ENCODE data around the gene ITGB4. TPM values are rescaled to one million over a fixed set of nuclear protein-coding genes. Genes with fewer than 3 reads are reported as not detected.
"Not testable (repeated sequence)": the region's sequence is repeated elsewhere in the genome, so short reads cannot be mapped to it uniquely, and the experiment has no call there.

The ITGB4 gene
- total RNA-seq, 1 donor from 2014 or later: 134 TPM

DNA sequence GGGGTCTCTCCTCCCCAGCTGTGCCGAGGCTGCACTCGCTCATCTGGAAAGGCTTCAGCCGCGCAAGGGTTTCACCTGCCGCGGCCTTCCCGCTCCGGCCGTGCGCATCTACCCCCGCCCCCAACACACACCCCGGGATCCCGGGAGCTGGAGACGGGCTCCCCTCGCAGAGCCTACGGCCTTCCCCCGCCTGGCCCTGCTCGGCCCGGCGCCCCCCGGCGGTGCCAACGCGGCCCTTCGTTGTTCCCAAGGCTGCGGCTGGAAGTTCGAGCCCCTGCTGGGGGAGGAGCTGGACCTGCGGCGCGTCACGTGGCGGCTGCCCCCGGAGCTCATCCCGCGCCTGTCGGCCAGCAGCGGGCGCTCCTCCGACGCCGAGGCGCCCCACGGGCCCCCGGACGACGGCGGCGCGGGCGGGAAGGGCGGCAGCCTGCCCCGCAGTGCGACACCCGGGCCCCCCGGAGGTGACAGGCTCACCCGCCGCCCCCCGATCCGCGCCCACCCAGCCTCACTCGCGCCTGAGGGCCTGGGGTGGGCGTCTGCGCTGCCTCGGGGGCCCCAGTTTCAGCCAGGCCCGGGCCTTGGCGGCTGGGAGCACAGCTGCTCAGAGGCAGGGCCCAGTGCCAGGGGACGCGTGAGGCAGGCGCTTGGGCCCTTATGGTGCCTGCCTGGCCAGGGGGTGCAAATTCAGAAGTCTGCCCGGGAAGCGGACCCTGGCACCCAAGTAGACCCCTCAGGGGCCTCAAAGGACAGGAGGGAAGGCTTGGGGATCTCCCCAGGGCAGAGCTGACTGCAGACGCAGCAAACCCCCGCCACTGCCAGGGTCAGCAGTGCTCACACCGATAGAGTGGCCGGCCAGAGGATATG is 32.5 kb downstream of the ITGB4 start:
- ATAC-seq: no peak

DNA sequence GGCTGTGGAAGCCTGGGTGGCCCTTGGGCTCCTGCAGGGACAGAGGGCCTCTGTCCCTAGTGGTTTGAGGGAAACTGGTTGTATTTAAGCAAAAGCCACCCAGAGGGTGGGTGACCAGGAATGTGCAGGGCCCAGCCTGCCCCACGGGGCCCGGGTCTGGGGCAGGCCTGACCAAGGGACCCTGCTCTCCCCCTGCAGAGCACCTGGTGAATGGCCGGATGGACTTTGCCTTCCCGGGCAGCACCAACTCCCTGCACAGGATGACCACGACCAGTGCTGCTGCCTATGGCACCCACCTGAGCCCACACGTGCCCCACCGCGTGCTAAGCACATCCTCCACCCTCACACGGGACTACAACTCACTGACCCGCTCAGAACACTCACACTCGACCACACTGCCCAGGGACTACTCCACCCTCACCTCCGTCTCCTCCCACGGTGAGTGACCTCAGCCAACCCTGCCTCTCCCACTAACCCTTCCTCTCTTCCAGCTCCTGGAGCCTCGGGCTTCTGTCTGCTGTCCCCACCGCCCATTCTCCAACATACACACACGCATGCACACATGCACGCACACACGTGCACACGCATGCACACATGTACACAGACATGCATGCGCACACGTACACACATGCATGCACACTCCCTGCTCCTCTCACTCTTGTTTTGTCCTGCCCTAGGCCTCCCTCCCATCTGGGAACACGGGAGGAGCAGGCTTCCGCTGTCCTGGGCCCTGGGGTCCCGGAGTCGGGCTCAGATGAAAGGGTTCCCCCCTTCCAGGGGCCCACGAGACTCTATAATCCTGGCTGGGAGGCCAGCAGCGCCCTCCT is 33.3 kb downstream of the ITGB4 start:
- no peak for ATAC-seq

DNA sequence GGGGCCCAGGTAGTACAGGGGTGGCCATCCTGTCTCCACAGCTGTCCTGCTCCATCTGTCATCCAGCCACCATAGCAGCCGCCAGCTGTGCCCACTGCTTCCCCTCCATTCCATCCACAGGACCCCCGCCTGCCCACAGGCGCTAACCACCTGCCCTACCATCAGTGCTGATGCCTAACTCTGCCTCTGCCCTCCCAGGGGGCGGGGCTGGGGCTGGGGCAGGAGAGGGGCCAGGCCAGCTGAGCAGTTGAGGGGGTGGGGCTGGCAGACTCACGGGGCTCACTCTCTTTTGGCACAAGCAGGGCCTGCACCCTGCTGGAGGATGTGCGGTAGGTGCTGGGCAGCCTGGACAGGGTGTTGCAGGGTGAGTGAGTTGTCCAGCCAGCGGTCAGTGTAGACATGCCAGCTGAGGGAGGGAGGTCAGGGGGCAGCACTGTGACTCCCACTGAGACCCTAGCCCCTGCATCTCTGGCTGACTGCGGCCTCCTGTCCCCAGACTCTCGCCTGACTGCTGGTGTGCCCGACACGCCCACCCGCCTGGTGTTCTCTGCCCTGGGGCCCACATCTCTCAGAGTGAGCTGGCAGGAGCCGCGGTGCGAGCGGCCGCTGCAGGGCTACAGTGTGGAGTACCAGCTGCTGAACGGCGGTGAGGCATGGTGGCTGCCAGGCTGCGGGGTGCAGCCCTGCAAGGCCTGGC is 34.1 kb downstream of the ITGB4 start:
- ATAC-seq: peak; percentile 22

DNA sequence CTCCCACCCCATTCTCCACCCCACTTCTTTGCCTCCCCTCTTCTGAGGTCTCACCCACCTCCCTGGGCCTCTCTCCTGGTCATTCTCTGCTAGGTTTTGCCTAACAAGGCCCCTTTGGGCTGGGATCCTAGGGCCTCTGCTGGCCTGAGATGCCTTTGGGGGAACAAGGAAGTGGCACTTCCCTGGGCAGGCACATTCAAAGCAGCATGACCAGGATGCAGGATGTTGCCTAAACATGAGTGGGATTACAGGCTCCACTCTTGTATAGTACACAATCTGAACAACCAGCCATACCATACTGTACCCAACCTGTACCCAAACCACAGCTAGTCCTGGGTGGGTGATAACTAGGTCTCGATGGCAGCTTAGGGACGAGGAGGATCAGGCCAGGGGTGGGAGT is 34.7 kb downstream of the ITGB4 start:
- ATAC-seq: no peak

DNA sequence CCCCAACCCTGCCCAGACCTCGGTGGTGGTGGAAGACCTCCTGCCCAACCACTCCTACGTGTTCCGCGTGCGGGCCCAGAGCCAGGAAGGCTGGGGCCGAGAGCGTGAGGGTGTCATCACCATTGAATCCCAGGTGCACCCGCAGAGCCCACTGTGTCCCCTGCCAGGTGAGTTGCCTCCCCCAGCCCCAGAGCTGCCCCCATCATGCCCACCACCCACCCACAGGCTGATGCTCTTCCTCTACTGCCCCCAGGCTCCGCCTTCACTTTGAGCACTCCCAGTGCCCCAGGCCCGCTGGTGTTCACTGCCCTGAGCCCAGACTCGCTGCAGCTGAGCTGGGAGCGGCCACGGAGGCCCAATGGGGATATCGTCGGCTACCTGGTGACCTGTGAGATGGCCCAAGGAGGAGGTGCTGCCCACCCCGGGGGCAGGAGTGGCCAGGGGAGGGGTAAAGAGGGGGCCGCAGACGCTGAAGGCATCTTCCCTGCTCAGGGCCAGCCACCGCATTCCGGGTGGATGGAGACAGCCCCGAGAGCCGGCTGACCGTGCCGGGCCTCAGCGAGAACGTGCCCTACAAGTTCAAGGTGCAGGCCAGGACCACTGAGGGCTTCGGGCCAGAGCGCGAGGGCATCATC is 35.3 kb downstream of the ITGB4 start:
- ATAC-seq: no peak

DNA sequence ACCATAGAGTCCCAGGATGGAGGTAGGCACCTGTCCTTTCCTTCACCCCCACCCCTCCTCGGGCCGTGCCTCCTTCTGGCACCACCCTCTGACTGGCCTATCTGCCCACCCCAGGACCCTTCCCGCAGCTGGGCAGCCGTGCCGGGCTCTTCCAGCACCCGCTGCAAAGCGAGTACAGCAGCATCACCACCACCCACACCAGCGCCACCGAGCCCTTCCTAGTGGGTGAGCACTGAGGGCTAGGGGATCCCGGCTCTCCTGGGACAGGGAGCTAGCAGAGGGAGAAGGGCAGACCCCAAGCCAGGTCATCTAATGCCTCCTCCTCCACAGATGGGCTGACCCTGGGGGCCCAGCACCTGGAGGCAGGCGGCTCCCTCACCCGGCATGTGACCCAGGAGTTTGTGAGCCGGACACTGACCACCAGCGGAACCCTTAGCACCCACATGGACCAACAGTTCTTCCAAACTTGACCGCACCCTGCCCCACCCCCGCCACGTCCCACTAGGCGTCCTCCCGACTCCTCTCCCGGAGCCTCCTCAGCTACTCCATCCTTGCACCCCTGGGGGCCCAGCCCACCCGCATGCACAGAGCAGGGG is 35.9 kb downstream of the ITGB4 start:
- no peak for ATAC-seq

DNA sequence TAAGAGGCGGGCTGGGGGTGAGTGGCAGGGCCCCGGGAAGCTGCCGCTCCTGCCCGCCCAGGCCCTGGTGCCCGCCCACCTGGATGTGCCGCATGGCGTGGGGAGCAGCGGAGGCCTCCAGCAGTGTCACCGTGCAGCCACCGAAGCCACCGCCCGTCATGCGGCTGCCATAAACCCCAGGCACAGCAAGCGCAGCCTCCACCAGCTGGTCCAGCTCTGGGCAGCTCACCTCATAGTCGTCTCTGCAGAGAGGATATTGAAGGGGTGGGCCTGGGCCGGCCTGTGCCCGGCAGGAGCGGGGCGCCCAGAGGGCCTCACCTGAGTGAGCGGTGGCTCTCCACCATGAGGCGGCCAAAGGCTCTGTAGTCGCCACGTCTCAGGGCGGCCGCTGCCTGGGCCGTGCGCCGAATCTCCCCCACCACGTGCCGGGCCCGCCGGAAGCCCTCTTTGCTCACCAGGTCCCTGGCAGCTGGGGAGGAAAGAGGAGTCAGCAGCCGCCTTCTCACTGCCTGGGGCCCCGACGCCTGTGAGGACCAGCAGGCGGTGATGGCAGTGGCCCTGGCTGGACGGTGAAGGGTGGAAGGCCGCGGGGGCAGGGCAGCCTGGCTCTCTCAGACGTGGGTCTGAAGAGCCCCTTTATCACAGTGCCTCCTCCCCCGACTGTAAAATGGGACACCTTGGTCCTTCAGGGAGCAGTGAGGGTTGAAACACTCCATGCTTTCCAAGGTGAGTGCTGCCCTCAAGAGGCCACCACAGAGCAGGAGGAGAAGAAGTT is 37.1 kb downstream of the ITGB4 start:
- peak; percentile 9 for ATAC-seq

DNA sequence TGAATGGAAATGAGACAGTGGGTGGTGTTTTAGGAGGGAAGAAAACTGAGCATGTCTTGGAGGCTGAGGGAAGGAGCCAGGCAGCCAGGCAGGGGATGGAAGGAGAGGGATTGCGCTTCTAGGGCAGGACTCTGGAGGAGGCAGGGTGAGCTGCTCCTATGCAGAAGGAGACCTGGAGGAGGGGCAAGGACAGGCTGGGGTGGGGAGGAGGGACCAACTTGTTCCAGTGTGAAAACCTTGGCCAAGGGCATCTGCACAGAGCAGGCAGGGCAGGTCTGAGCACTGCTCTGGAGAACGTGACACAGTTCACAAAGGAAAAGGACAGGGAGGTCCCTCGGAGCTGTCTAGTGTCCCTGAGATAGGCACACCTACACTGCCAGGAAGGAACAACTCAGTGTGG is 38.2 kb downstream of the ITGB4 start:
- ATAC-seq: peak; percentile 34

DNA sequence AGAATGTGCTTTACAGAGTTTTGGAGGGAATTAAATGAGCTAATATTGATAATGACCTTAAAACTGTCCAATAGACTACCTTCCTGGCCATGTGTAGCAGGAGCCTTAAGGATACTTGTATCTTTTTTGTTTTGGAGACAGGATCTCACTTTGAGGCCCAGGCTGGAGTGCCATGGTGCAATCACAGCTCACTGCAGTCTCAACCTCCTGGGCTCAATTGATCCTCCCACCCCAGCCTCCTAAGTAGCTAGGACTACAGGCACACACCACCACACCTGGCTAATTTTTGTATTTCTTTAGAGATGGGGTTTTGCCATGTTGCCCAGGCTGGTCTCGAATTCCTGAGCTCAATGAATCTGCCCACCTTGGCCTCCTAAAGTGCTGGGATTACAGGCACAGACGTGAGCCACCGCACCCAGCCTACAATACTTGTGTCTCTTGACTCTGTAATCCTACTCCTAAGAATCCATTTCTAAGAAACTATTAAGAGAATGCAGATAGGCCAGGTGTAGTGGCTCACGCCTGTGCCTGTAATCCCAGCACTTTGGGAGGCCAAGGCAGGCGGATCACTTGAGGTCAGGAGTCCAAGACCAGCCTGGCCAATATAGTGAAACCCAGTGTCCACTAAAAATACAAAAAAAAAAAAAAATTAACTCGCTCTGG is 38.9 kb downstream of the ITGB4 start:
- ATAC-seq: not testable (repeated sequence)

DNA sequence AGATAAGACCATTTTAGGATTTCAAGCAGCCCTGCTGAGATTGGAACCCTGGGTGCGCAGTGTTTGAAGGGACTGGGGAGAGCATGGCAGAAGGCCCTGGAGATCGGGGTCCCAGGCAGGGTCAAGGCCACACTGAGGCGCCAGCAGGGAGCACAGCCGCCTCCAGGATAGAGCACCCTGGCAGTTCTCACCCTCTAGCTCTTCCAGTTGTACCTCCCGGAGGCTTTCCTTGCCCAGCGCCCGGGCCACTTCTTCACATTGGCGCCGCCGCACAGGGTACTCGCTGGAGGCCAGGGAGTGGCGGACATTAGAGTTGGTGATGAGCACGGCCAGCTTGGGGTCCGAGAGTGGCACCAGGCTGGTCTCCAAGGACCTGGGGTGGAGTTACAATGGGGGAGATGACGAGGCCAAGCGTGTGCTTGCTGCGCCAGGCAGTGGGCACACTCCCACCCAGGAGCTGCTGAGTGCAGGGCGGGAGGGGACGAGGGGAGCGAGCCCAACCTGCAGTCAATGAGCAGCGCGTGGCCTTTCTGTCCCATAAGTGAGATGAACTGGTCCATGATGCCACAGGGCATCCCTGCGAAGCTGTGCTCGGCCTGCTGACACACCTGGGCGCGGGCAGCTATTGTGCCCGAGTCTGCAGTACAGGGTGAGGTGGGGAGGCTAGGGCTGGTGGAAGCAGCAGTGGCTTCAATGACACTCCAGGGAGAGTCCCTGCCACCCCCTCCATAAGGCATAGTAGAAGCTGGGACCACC is 41.4 kb downstream of the ITGB4 start:
- peak; percentile 3 for ATAC-seq

DNA sequence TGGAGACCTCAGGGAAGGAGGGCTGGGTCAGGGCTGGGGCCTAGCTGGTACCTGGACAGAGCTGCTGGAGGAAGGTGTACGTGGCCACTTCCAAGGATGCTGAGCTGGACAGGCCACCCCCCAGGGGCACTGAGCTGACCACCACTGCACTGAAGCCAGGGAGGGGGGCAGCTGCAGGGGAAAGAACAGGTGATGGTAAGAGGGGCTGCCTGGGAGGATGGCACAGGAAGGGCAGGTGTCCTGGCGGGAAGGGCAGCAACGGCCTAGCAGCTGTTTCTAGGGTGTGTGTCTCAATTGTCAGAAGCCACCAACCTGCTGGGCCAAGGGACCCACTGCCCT is 42.0 kb downstream of the ITGB4 start:
- no peak for ATAC-seq

DNA sequence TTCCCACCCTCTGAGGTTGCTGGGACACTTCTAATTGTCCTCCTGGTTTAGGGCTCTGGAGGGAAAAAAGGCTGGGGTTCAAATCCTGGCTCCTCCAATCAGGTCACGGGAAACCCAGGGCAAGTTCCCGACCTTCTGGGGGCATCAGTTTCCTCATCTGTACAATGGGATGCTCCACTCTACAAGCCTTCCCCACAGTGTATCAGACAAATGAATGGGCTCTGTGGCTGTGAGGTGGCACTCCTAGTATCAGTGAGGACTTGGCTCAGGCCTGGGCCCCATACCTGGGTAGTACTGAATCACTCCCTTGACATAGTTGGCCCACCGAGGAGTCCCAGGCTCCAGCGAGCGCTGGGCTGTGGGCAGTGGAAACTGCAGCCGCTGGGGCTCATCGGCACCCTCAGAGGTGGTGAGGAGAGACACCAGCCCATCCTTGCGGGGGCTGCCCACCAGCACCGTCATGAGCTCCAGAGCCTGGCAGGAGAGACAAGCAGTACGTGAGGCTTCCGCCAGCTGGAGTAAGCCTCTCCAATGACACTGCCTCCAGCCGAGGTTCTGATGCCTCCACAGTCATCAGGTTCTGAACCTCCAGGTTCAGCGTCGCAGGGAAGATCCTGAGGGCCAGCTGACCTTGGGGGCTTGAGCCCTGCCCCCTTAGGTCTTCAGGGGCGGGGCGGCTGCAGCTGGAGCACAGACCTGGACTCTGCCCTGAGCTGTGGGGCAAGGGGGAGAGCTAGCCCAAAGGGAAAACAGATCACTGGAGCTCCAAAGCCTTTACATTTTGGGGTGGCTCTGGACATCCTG is 42.6 kb downstream of the ITGB4 start:
- ATAC-seq: peak; percentile 1

DNA sequence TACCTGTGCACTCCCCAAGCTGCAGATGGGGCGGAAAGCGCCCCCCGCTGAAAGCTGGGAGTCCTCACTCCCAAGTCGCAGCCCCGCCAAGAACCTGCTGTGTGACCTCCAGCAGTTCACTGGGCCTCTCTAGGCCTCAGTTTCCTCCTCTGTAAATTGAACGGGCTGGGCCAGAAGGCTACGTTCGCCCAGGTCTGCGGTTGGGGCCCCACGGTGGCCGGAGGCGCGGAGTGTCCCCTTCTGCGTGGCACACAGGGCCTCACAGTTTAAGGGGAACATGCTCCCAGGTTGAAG is 43.1 kb downstream of the ITGB4 start:
- ATAC-seq: no peak

DNA sequence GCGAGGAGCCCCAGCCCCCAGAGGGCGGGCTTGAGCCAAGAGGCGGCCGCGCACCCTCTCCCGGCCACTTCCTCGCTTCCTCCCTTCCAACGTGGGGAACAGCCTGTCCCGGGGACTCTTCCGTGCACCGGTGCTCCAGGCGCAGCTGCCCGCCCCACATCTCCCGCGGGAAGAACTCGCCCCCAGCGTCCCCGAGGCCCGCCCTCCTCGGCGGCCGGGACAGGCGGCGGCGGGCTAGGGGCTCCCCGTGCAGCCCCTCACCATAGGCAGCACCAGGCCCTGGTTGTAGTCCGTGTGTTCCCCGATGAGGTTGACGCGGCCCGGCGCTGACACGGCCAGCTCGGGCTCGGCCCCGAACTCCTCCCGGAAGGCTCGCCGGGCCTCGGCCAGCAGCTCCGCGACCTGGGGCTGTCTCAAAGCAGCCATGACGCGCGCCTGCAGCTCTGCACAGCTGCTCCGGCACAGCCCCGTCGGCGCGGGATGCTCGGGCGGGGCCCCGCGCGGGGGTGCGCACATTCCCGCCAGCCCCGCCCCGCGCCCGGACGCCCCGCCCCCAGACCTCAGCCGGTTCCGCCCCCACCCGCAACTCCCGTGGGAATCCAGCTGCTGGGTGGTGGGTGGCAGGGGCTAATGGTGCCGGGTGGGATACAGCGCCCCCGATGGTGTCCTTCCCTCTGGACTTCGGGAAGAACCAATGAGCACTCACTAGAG is 43.6 kb downstream of the ITGB4 start, which contains the start of gene GALK1:
GALK1 (minus strand) TSS at position 482 of the 711 bp plus-strand sequence; CDS start at position 426, 56 bp downstream.
- ATAC-seq: peak; percentile 83

DNA sequence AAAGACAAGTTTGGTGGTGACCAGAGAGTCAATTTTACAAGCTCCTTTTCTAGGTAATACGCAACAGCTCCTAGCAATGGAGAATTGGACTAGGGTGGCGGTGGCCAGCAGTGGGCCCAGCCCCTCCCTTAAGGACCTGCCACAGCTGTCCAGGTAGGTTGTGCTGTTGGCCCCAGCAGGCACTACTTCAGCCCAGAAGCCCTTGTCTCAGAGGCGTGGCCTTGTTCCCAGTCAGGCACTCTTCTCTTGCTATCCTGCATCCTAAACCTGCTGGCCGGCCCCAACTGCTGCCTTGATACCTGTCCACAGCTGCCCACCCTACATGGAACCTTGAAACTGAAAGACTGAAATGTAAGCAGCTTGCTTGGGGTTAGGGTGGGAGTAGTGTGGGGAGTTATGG is 44.7 kb downstream of the ITGB4 start:
- no peak for ATAC-seq

DNA sequence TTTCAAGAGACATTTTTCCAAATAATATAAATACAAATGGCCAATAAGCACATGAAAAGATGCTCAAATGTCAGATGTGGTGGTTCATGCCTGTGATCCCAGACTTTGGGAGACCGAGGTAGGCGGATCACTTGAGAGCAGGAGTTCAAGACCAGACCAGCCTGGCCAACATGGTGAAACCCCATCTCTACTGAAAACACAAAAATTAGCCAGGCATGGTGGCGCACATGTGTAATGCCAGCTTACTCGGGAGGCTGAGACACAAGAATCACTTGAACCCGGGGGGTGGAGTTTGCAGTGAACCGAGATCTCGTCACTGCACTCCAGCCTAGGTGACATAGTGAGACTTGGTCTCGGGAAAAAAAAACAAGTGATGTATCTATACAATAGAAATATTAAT is 46.6 kb downstream of the ITGB4 start:
- ATAC-seq: no peak

DNA sequence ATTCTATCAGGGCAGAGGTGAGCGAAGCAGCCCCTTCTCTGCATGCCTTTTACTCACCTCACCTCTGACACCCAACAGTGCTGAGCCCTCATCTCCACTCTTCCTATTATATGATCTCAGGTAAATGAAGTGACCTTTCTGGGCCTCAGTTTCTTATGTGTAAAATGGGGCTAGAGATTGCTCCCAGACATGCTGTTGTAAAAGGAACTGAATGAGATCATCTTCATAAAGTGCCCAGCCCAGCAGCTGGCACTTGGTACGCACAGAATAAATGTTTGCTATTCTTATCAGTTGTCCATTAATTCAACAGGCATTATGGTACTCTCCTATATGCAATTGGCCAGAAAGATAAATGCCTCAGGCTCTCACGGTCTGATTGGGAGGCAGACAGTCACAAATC is 48.3 kb downstream of the ITGB4 start:
- ATAC-seq: no peak

Data from esophagus mucosa (tissue), 1 donor.